ENCODE measurements around the gene RNF168. TPM values are rescaled to one million over a fixed set of nuclear protein-coding genes. Genes with fewer than 3 reads are reported as not detected.
"Not testable (repeated sequence)": the region's sequence is repeated elsewhere in the genome, so short reads cannot be mapped to it uniquely, and the experiment has no call there.

The RNF168 gene
- total and polyA plus RNA-seq, 2 donors (not counting 1 experiment from before 2014, with no cell fraction given) = 3.4 to 42.7 TPM

- H3K9me3 Mint-ChIP-seq (ENCODE audit: insufficient read depth); H3K27me3 Mint-ChIP-seq; DNase-seq; H3K36me3 ChIP-seq (replicated peaks in 1 of 2; ENCODE audit: control extremely low read depth in 1 of 2, control insufficient read depth in 1 of 2, extremely low read depth in 1 of 2, insufficient read depth in 2 of 2, low read length in 1 of 2); ATAC-seq (ENCODE audit: low read depth); H3K27me3 ChIP-seq (replicated peaks in 1 of 4; ENCODE audit: control extremely low read depth in 1 of 4, control insufficient read depth in 3 of 4, insufficient read depth in 4 of 4, low read length in 3 of 4); H3K9me3 ChIP-seq (ENCODE audit: control extremely low read depth in 1 of 3, control insufficient read depth in 2 of 3, insufficient read depth in 1 of 3, low read length in 2 of 3): not testable (repeated sequence)
- ChIA-PET CTCF (interaction anchor here (1.0 kb wide), 1 partner anchor 24 kb away, joined by 4 read pairs; no protein-coding TSS in a partner anchor), POLR2A (interaction anchor here (0.7 to 1.5 kb wide), 3 partner anchors 25 to 605 kb away, joined by 3 to 4 read pairs (median 3); no protein-coding TSS in a partner anchor)
- peaks cover 27% of the 10 kb centered on the region for H4K20me1 ChIP-seq (ENCODE audit: control insufficient read depth, insufficient read depth, low read length, poor library complexity, severe bottlenecking)
- H3K4me1 ChIP-seq (ENCODE audit: control insufficient read depth in 2 of 2, insufficient read depth in 2 of 2, low read length in 2 of 2) = peaks cover 16 to 28% of the 10 kb centered on the region in 2 donors
- peak overlapping the region; percentile 74 to 83 for H3K27ac ChIP-seq (ENCODE audit: low read length in 2 of 2)
- intact Hi-C loops (cut with micrococcal nuclease) = loop anchor here (5.0 to 10.0 kb wide), 2 partner anchors 422 to 791 kb away; partner anchors contain the start of genes DLG1 and TFRC
- Mint-ChIP-seq H3K4me3 (peak overlapping the region; percentile 100), H3K4me1 (peaks cover 31% of the 10 kb centered on the region), H3K27ac (peak overlapping the region; percentile 92)
- WGBS (ENCODE audit: insufficient coverage) = 2% methylated on average over 5 of the region's 7 CpGs
- peak overlapping the region; percentile 80 for H3K9ac ChIP-seq (ENCODE audit: low read length)
- peak overlapping the region; percentile 78 for H2AFZ ChIP-seq (ENCODE audit: insufficient read depth, low read depth, low read length, poor library complexity, severe bottlenecking)
- H3K4me2 ChIP-seq (replicated peaks; ENCODE audit: low read depth, low read length, poor library complexity, severe bottlenecking) = peak overlapping the region; percentile 79
- peak overlapping the region in 4 of 5 experiments; percentile 79 to 86 (median 81) for H3K4me3 ChIP-seq (ENCODE audit: control extremely low read depth in 1 of 5, extremely low read depth in 1 of 5, insufficient read depth in 1 of 5, low read depth in 2 of 5, low read length in 4 of 5)
- peaks cover 45% of the 10 kb centered on the region for H3K79me2 ChIP-seq (ENCODE audit: control insufficient read depth, insufficient read depth, low read length)
These were observed 470 bp upstream of the RNF168 start for GRCh38 chr3:196504077-196504398.

GRCh38 chr3:196502775-196503195, 783 bp downstream of the RNF168 start:
- H4K20me1 ChIP-seq (ENCODE audit: control insufficient read depth, insufficient read depth, low read length, poor library complexity, severe bottlenecking) = peaks cover 39% of the 10 kb centered on the region
- no peaks in the 10 kb centered on the region for H3K27me3 ChIP-seq (replicated peaks in 1 of 4; ENCODE audit: control extremely low read depth in 1 of 4, control insufficient read depth in 3 of 4, insufficient read depth in 4 of 4, low read length in 3 of 4)
- Mint-ChIP-seq H3K27ac (peak overlapping the region; percentile 92), H3K4me3 (peak overlapping the region; percentile 100), H3K9me3 (ENCODE audit: insufficient read depth) (peaks cover 6% of the 10 kb centered on the region), H3K27me3 (no peaks in the 10 kb centered on the region), H3K4me1 (peaks cover 38% of the 10 kb centered on the region)
- H3K36me3 ChIP-seq (replicated peaks in 1 of 2; ENCODE audit: control extremely low read depth in 1 of 2, control insufficient read depth in 1 of 2, extremely low read depth in 1 of 2, insufficient read depth in 2 of 2, low read length in 1 of 2) = peaks cover 0 to 3% of the 10 kb centered on the region in 2 experiments
- H3K9ac ChIP-seq (ENCODE audit: low read length) = peak overlapping the region; percentile 80
- ChIA-PET CTCF (interaction anchor here (1.2 to 1.7 kb wide), 2 partner anchors 13 to 26 kb away, joined by 3 to 5 read pairs; no protein-coding TSS in a partner anchor), POLR2A (interaction anchor here (0.7 kb wide), 2 partner anchors 37 to 1767 kb away, joined by 3 to 4 read pairs; no protein-coding TSS in a partner anchor)
- H3K4me1 ChIP-seq (ENCODE audit: control insufficient read depth in 2 of 2, insufficient read depth in 2 of 2, low read length in 2 of 2) = peaks cover 16 to 28% of the 10 kb centered on the region in 2 donors
- peak overlapping the region; percentile 78 for H2AFZ ChIP-seq (ENCODE audit: insufficient read depth, low read depth, low read length, poor library complexity, severe bottlenecking)
- under 1% methylated on average over 22 of the region's 27 CpGs for WGBS (ENCODE audit: insufficient coverage)
- peaks cover 0 to 7% (median 6%) of the 10 kb centered on the region in 3 donors for H3K9me3 ChIP-seq (ENCODE audit: control extremely low read depth in 1 of 3, control insufficient read depth in 2 of 3, insufficient read depth in 1 of 3, low read length in 2 of 3)
- no peak for TF ChIP-seq CTCF (IDR thresholded peaks at IDR 0.05)
- no peak for TF ChIP-seq EZH2 (IDR thresholded peaks at IDR 0.05; ENCODE audit: borderline replicate concordance, insufficient read depth, low read depth, low read length, poor library complexity, severe bottlenecking)
- peaks cover 57% of the 10 kb centered on the region for H3K79me2 ChIP-seq (ENCODE audit: control insufficient read depth, insufficient read depth, low read length)
- H3K27ac ChIP-seq (ENCODE audit: low read length in 2 of 2) = peak overlapping the region; percentile 74 to 83
- intact Hi-C loops (cut with micrococcal nuclease) = loop anchor here (1.0 to 10.0 kb wide), 8 partner anchors 26 to 792 kb away; partner anchors contain the start of genes DLG1, DYNLT2B, FBXO45 and NCBP2
- ATAC-seq (ENCODE audit: low read depth) = peak; percentile 5
- H3K4me2 ChIP-seq (replicated peaks; ENCODE audit: low read depth, low read length, poor library complexity, severe bottlenecking) = peak overlapping the region; percentile 79
- peak; percentile 67 for DNase-seq
- H3K4me3 ChIP-seq (ENCODE audit: control extremely low read depth in 1 of 5, extremely low read depth in 1 of 5, insufficient read depth in 1 of 5, low read depth in 2 of 5, low read length in 4 of 5) = peak overlapping the region; percentile 79 to 87 (median 82)

Measured in B cell (primary cell).